Endothelial cell of umbilical vein (primary cell): ENCODE data around the gene CDT1. TPM values are rescaled to one million over a fixed set of nuclear protein-coding genes. Genes with fewer than 3 reads are reported as not detected.

Source experiments
- BruUV-seq: library from RNA; stranded (reverse); fragments of 400-500 nt; replicated peaks from 2 replicates; lab custom pipeline; 2021; lab: Mats Ljungman, UMichigan
- CTCF ChIA-PET: fragments of 300-600, 350-600 bp; sonication (Branson Sonifier 250); formaldehyde crosslinking; loops from one replicate; lab custom pipeline; 2021; ENCODE audit warnings: antibody characterized with exemption, inconsistent platforms; lab: Charles Lee
- POLR2A ChIA-PET: fragments of 300-600, 350-600 bp; sonication (Branson Sonifier 250); formaldehyde crosslinking; loops from one replicate; lab custom pipeline; 2021; ENCODE audit warnings: antibody characterized with exemption, inconsistent platforms; lab: Charles Lee
- DNase-seq: peaks from one replicate; pipeline ENCODE4 v3.0.0-alpha.2; 2011; ENCODE audit warnings: low read depth, low spot score
- FAIRE-seq: peaks from 2 replicates; lab custom pipeline; 2011; peaks lifted over from hg19 to GRCh38; lab: Jason Lieb, UNC
- H2AFZ ChIP-seq: 2 replicates; pipeline ENCODE4 v1.6.0; 2012; ENCODE audit warnings: low read depth, low read length, control low read depth, inconsistent platforms
- H3K27ac ChIP-seq: 2 replicates; pipeline ENCODE4 v1.5.1; 2011; ENCODE audit warnings: low read depth, mild to moderate bottlenecking, control low read depth, low read length, moderate library complexity; ENCODE audit not compliant: insufficient read depth
- H3K27me3 ChIP-seq, 2 experiments: 2 replicates each; pipeline versions ENCODE4 v1.6.0 to v1.6.1; 2011; ENCODE audit warnings: low read length in 2 of 2, mixed read lengths in 1 of 2; ENCODE audit not compliant: control insufficient read depth in 2 of 2, insufficient read depth in 2 of 2
- H3K36me3 ChIP-seq, 2 experiments: 2 replicates in 1 of 2; 3 replicates in 1 of 2; pipeline ENCODE4 v1.5.1; 2011; ENCODE audit warnings: low read length in 2 of 2, mild to moderate bottlenecking in 1 of 2, moderate library complexity in 1 of 2; ENCODE audit not compliant: control insufficient read depth in 2 of 2, insufficient read depth in 2 of 2; ENCODE audit errors: extremely low read depth in 1 of 2
- H3K4me1 ChIP-seq: 3 replicates; pipeline ENCODE4 v1.5.1; 2011; ENCODE audit warnings: mild to moderate bottlenecking, low read length; ENCODE audit not compliant: control insufficient read depth, insufficient read depth; ENCODE audit errors: extremely low read depth
- H3K4me2 ChIP-seq: 2 replicates; pipeline ENCODE4 v1.6.1; 2011; ENCODE audit warnings: low read length, control low read depth, mixed read lengths; ENCODE audit not compliant: insufficient read depth
- H3K4me3 ChIP-seq, 3 experiments: fragments of 200-600 bp in 1 of 3; sonication (generic), shearing (Covaris generic) in 1 of 3; replicated peaks in 1 of 3; 2 replicates each; pipeline ENCODE4 v1.5.1; 2011 to 2016; ENCODE audit warnings: control low read depth in 3 of 3, low read length in 3 of 3, mild to moderate bottlenecking in 2 of 3, inconsistent platforms in 1 of 3, low read depth in 1 of 3, moderate library complexity in 1 of 3; ENCODE audit not compliant: insufficient read depth in 1 of 3
- H3K79me2 ChIP-seq: 2 replicates; pipeline ENCODE4 v1.6.0; 2012; ENCODE audit warnings: low read length, inconsistent platforms; ENCODE audit not compliant: control insufficient read depth, insufficient read depth
- H3K9ac ChIP-seq: replicated peaks from 2 replicates; pipeline ENCODE3; 2011; ENCODE audit warnings: low read length, control low read depth; ENCODE audit not compliant: insufficient read depth; ENCODE audit errors: extremely low read depth
- H3K9me1 ChIP-seq: replicated peaks from 3 replicates; pipeline ENCODE4 v1.6.0; 2011; ENCODE audit warnings: mild to moderate bottlenecking, low read length; ENCODE audit not compliant: control insufficient read depth, insufficient read depth; ENCODE audit errors: extremely low read depth
- H3K9me3 ChIP-seq: replicated peaks from 2 replicates; pipeline ENCODE4 v1.5.1; 2012; ENCODE audit warnings: low read length, inconsistent platforms; ENCODE audit not compliant: control insufficient read depth, insufficient read depth
- H4K20me1 ChIP-seq: replicated peaks from 2 replicates; pipeline ENCODE3; 2011; ENCODE audit warnings: mild to moderate bottlenecking, low read length; ENCODE audit not compliant: control insufficient read depth, insufficient read depth; ENCODE audit errors: extremely low read depth
- EZH2 ChIP-seq: IDR thresholded peaks from 2 replicates; pipeline ENCODE4 v1.6.1; 2012; ENCODE audit warnings: borderline replicate concordance, low read depth, mild to moderate bottlenecking, moderate library complexity, low read length, inconsistent platforms; ENCODE audit not compliant: severe bottlenecking
- FOS ChIP-seq: IDR thresholded peaks from 2 replicates; pipeline ENCODE4 v1.6.1; 2011; ENCODE audit warnings: mild to moderate bottlenecking, low read length, moderate library complexity, borderline replicate concordance; ENCODE audit not compliant: insufficient read depth
- GATA2 ChIP-seq: IDR thresholded peaks from 2 replicates; pipeline ENCODE4 v1.7.0; 2011; ENCODE audit warnings: low read depth, mild to moderate bottlenecking, moderate library complexity, mixed read lengths, low read length; ENCODE audit not compliant: insufficient read length, insufficient read depth
- JUN ChIP-seq: IDR thresholded peaks from 2 replicates; pipeline ENCODE4 v1.6.1; 2011; ENCODE audit warnings: borderline replicate concordance, low read depth; ENCODE audit not compliant: insufficient read length, insufficient read depth
- MYC ChIP-seq: IDR thresholded peaks from one replicate; pipeline ENCODE4 v1.6.1; 2011; ENCODE audit warnings: mild to moderate bottlenecking, low read depth, low read length
- POLR2A ChIP-seq: IDR thresholded peaks from 2 replicates; pipeline ENCODE4 v1.6.1; 2012; ENCODE audit warnings: low read depth, mild to moderate bottlenecking, control low read depth, low read length
- POLR2AphosphoS5 ChIP-seq: IDR thresholded peaks from 2 replicates; pipeline ENCODE4 v1.6.1; 2012; ENCODE audit warnings: low read depth, mild to moderate bottlenecking, control low read depth, low read length, moderate library complexity; ENCODE audit not compliant: insufficient read depth
- dilution Hi-C: fragments of 300-500 bp; cut with MboI; formaldehyde crosslinking; loops from one replicate; pipeline ENCODE4 v1.15.0; 2019; ENCODE audit warnings: low sequenced_read_pairs; ENCODE audit not compliant: extremely low pct_ligation_motif_present
- intact Hi-C: fragments of 100-400 bp; cut with micrococcal nuclease; formaldehyde crosslinking; loops from one replicate; pipeline ENCODE4 v1.10.0; 2022
- polyA plus RNA-seq, 4 experiments: library from polyadenylated mRNA; depleted of rRNA in 3 of 4; stranded (reverse) in 3 of 4; unstranded in 1 of 4; fragments of >200 nt; gene quantifications; 2 replicates each; pipeline versions ENCODE4 v1.2.1 to v1.2.3, GENCODE V29; 2011 to 2012; ENCODE audit warnings: missing spikeins in 1 of 4
- total RNA-seq: library from RNA; stranded (reverse); gene quantifications from 2 replicates; pipeline ENCODE4 v1.2.3, GENCODE V29; 2021
- TF ChIP-seq, protein P1 (sequence below): IDR thresholded peaks from 2 replicates; pipeline ENCODE4 v1.6.1; 2011; ENCODE audit not compliant: insufficient read depth, insufficient read length
- TF ChIP-seq, protein P2 (sequence below), 2 donors: IDR thresholded peaks; 1 replicate in 1 of 2; 2 replicates in 1 of 2; pipeline ENCODE4 v1.5.1; 2011; ENCODE audit warnings: low read length in 2 of 2, mild to moderate bottlenecking in 2 of 2, moderate library complexity in 2 of 2, control low read depth in 1 of 2, inconsistent platforms in 1 of 2, low read depth in 1 of 2; ENCODE audit not compliant: insufficient read depth in 1 of 2; ENCODE audit errors: extremely low read depth in 1 of 2

Gene CDT1
- total and polyA plus RNA-seq, 2 donors (not counting 3 experiments of a cell fraction or from before 2014, with no cell fraction given) = 15.6 to 30.6 TPM

DNA sequence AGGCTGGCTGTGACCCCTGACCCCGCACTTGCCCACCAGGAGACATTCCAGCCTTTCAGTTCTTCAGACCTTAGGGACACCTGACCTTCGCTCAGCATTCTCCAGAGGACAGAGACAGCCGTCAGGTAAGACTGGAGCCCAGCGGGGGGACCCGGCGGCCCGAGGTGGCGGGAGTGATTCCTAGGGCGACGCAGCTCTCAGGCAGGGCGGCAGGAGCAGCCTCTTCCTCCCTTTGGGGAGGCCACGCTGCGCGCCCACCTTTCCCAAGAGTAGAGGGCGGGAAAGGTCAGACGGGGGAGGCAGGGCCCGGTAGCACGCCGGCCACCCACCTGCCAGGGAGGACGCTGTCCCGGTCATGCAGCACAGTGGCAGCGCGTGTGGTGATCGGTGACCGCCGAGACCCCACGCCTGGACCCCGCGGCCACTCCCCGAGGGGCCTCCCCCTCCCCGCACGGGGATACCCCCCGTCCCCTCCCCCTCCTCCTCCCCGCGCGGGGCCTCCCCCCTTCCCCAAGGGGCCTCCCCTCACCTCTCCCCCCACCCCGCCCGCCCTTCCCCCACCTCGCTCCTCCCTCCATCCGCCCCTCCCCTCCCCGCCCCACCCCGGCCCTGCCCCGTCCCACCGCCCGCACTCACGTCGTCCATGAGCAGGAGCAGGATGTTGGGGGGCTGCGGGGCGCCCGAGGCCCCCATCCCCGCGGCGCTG is 52.7 kb downstream of the CDT1 start:
- no peak for TF ChIP-seq FOS
- TF ChIP-seq POLR2AphosphoS5 = no peak
- TF ChIP-seq EZH2 = no peak
- no peak for TF ChIP-seq MYC
- TF ChIP-seq, protein P1, sequence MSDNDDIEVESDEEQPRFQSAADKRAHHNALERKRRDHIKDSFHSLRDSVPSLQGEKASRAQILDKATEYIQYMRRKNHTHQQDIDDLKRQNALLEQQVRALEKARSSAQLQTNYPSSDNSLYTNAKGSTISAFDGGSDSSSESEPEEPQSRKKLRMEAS = no peak
- TF ChIP-seq JUN = no peak
- no peak for TF ChIP-seq GATA2
- no peak for TF ChIP-seq POLR2A
- TF ChIP-seq, protein P2, sequence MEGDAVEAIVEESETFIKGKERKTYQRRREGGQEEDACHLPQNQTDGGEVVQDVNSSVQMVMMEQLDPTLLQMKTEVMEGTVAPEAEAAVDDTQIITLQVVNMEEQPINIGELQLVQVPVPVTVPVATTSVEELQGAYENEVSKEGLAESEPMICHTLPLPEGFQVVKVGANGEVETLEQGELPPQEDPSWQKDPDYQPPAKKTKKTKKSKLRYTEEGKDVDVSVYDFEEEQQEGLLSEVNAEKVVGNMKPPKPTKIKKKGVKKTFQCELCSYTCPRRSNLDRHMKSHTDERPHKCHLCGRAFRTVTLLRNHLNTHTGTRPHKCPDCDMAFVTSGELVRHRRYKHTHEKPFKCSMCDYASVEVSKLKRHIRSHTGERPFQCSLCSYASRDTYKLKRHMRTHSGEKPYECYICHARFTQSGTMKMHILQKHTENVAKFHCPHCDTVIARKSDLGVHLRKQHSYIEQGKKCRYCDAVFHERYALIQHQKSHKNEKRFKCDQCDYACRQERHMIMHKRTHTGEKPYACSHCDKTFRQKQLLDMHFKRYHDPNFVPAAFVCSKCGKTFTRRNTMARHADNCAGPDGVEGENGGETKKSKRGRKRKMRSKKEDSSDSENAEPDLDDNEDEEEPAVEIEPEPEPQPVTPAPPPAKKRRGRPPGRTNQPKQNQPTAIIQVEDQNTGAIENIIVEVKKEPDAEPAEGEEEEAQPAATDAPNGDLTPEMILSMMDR (IDR thresholded peaks at IDR 0.05; ENCODE audit: extremely low read depth in 1 of 2, insufficient read depth in 1 of 2, low read depth in 1 of 2, low read length in 2 of 2) = no peak
- Histone ChIP-seq H3K36me3 (peaks cover 0 to 15% of the 10 kb centered on the region in 2 experiments), H3K27ac (no peak overlapping the region), H3K9me3 (no peaks in the 10 kb centered on the region), H3K79me2 (peaks cover 4% of the 10 kb centered on the region), H3K27me3 (no peaks in the 10 kb centered on the region), H3K4me3 (peak overlapping the region in 2 of 3 experiments; percentile 25 to 48), H3K4me1 (peaks cover 4% of the 10 kb centered on the region), H2AFZ (peak overlapping the region; percentile 28), H3K4me2 (peak overlapping the region; percentile 27), H3K9me1 (no peaks in the 10 kb centered on the region), H3K9ac (no peak overlapping the region), H4K20me1 (no peaks in the 10 kb centered on the region)
- no peak for FAIRE-seq
- intact Hi-C loops (loop anchor here (2.0 kb wide), 1 partner anchor 73 kb away; no protein-coding TSS in a partner anchor), dilution Hi-C loops (no loop called here)
- CTCF ChIA-PET = interaction anchor here (1.3 to 2.7 kb wide), 4 partner anchors 11 to 360 kb away, joined by 3 to 50 read pairs (median 6); partner anchors contain the start of gene APRT
- POLR2A ChIA-PET = no interaction called here
- BruUV-seq = no TSS peak
- no peak for DNase-seq
